Adrenal gland (tissue), 5 donors: Measurements from ENCODE around the gene CLEC19A.

Experiments
- CTCF ChIP-seq, 6 experiments: fragments of 450-650 bp in 4 of 6; fragments of 200-600 bp in 2 of 6; sonication (generic) in 1 of 6; IDR thresholded peaks; 1 replicate in 5 of 6; 2 replicates in 1 of 6; pipeline versions ENCODE4 v1.5.1 to v1.8.0; 2016 to 2021; ENCODE audit warnings: antibody characterized with exemption in 6 of 6, mild to moderate bottlenecking in 2 of 6, moderate library complexity in 1 of 6
- POLR2A ChIP-seq, 2 donors: fragments of 450-650 bp; IDR thresholded peaks; one replicate each; pipeline ENCODE4 v1.6.1; 2017; ENCODE audit warnings: antibody characterized with exemption in 2 of 2, mild to moderate bottlenecking in 2 of 2, moderate library complexity in 1 of 2
- donor health status: DM: no; HTN: no; CAD: no.

DNA sequence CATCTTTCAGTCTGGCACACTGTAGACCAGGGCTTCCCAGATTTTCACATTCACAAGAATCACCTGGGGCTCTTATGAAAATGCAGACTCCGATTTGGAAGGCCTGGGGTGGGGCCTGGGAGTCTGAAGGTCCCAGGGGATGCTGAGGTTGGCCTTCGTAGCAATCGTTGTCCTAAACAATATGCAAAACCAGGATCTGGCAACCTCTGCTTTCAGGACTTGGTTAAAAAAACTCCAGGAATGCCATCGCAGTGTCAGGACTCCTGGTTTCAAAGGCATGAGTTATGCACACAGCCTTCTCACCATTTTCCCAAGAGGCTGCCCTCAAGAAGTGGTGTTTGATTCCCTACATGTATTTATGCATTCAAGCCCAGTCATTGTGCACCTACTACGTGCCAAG is 6.7 kb downstream of the CLEC19A start:
- TF ChIP-seq POLR2A (IDR thresholded peaks at IDR 0.05) (no peak), CTCF (IDR thresholded peaks at IDR 0.05) (no peak)
